ENCODE results near the gene CCDC27. TPM values are rescaled to one million over a fixed set of nuclear protein-coding genes. Genes with fewer than 3 reads are reported as not detected.

Gene CCDC27
- total RNA-seq, 1 experiment from 2014 or later, result not detected

- DNase-seq, result peak in 1 of 2 experiments; percentile 64
- H3K36me3 ChIP-seq (ENCODE audit: low read depth), result no peaks in the 10 kb centered on the region
- H3F3A ChIP-seq (ENCODE audit: insufficient read depth, low read depth), result peaks cover 15% of the 10 kb centered on the region
- no TSS peak for BruUV-seq (replicated peaks)
- no peaks in the 10 kb centered on the region for H3K79me2 ChIP-seq (ENCODE audit: low read depth)
- peak overlapping the region; percentile 15; the same call in 1 of the 2 replicates for H3K4me3 ChIP-seq
- H3K4me1 ChIP-seq (replicated peaks; ENCODE audit: insufficient read depth), result peaks cover 45% of the 10 kb centered on the region
- no peak overlapping the region for H2AFZ ChIP-seq
- H3K27me3 ChIP-seq (ENCODE audit: insufficient read depth, low read depth), result peaks cover 22% of the 10 kb centered on the region
- no peak overlapping the region for H3K27ac ChIP-seq
- peaks cover 7% of the 10 kb centered on the region; the same call in 1 of the 2 replicates for H4K20me1 ChIP-seq (ENCODE audit: insufficient read depth)
- no peaks in the 10 kb centered on the region for H3K9me2 ChIP-seq (ENCODE audit: insufficient read depth)
- intact Hi-C loops (cut with micrococcal nuclease; ENCODE audit: unreplicated experiment), result loop anchor here (5.0 kb wide), 1 partner anchor 77 kb away; the partner anchor contains the start of gene TPRG1L
- POLR2A ChIA-PET (ENCODE audit: unreplicated experiment), result interaction anchor here (0.6 kb wide), 1 partner anchor 11 kb away, joined by 3 read pairs; no protein-coding TSS in a partner anchor
- peak overlapping the region; percentile 69 for H3K4me2 ChIP-seq
- CTCF ChIA-PET, result interaction anchor here (0.9 kb wide), 1 partner anchor 251 kb away, joined by 4 read pairs; no protein-coding TSS in a partner anchor
- no peaks in the 10 kb centered on the region for H3K9me3 ChIP-seq (ENCODE audit: insufficient read depth, low read depth)
- TF ChIP-seq EZH2 (IDR thresholded peaks at IDR 0.05; ENCODE audit: low read depth), result no peak
- TF ChIP-seq CTCF (conservative IDR thresholded peaks at IDR 0.05), result no peak
These were observed 48.4 kb upstream of the CCDC27 start for GRCh38 chr1:3703786-3704371.

- H3K9me3 ChIP-seq (ENCODE audit: insufficient read depth, low read depth), result no peaks in the 10 kb centered on the region
- peaks cover 55% of the 10 kb centered on the region for H3K4me1 ChIP-seq (replicated peaks; ENCODE audit: insufficient read depth)
- H2AFZ ChIP-seq, result no peak overlapping the region
- H3K79me2 ChIP-seq (ENCODE audit: low read depth), result no peaks in the 10 kb centered on the region
- DNase-seq, result no peak
- CTCF ChIA-PET, result no interaction called here
- peaks cover 15% of the 10 kb centered on the region for H3F3A ChIP-seq (ENCODE audit: insufficient read depth, low read depth)
- no peaks in the 10 kb centered on the region for H3K9me2 ChIP-seq (ENCODE audit: insufficient read depth)
- H3K4me2 ChIP-seq, result no peak overlapping the region
- TF ChIP-seq EZH2 (IDR thresholded peaks at IDR 0.05; ENCODE audit: low read depth), result no peak
- TF ChIP-seq CTCF (conservative IDR thresholded peaks at IDR 0.05), result no peak
- H3K27me3 ChIP-seq (ENCODE audit: insufficient read depth, low read depth), result peaks cover 15% of the 10 kb centered on the region
- intact Hi-C loops (cut with micrococcal nuclease; ENCODE audit: unreplicated experiment), result no loop called here
- no TSS peak for BruUV-seq (replicated peaks)
- H3K4me3 ChIP-seq, result no peak overlapping the region
- peaks cover 7% of the 10 kb centered on the region; the same call in 1 of the 2 replicates for H4K20me1 ChIP-seq (ENCODE audit: insufficient read depth)
- POLR2A ChIA-PET (ENCODE audit: unreplicated experiment), result no interaction called here
- no peaks in the 10 kb centered on the region for H3K36me3 ChIP-seq (ENCODE audit: low read depth)
- H3K27ac ChIP-seq, result no peak overlapping the region
These were observed 46.8 kb upstream of the CCDC27 start for GRCh38 chr1:3705341-3705950.

GRCh38 chr1:3706651-3707297, 45.5 kb upstream of the CCDC27 start:
- peaks cover 55% of the 10 kb centered on the region for H3K4me1 ChIP-seq (replicated peaks; ENCODE audit: insufficient read depth)
- BruUV-seq (replicated peaks), result no TSS peak
- POLR2A ChIA-PET (ENCODE audit: unreplicated experiment), result no interaction called here
- no peak overlapping the region for H2AFZ ChIP-seq
- H3K27ac ChIP-seq, result no peak overlapping the region
- no peak overlapping the region for H3K4me3 ChIP-seq
- DNase-seq, result no peak
- CTCF ChIA-PET, result no interaction called here
- no peaks in the 10 kb centered on the region for H3K79me2 ChIP-seq (ENCODE audit: low read depth)
- H4K20me1 ChIP-seq (ENCODE audit: insufficient read depth), result peaks cover 7% of the 10 kb centered on the region; the same call in 1 of the 2 replicates
- no peaks in the 10 kb centered on the region for H3K9me3 ChIP-seq (ENCODE audit: insufficient read depth, low read depth)
- H3K27me3 ChIP-seq (ENCODE audit: insufficient read depth, low read depth), result peaks cover 17% of the 10 kb centered on the region; the same call in 1 of the 2 replicates
- H3F3A ChIP-seq (ENCODE audit: insufficient read depth, low read depth), result peaks cover 15% of the 10 kb centered on the region
- no peaks in the 10 kb centered on the region for H3K36me3 ChIP-seq (ENCODE audit: low read depth)
- H3K9me2 ChIP-seq (ENCODE audit: insufficient read depth), result no peaks in the 10 kb centered on the region
- no peak overlapping the region for H3K4me2 ChIP-seq
- intact Hi-C loops (cut with micrococcal nuclease; ENCODE audit: unreplicated experiment), result no loop called here
- no peak for TF ChIP-seq EZH2 (IDR thresholded peaks at IDR 0.05; ENCODE audit: low read depth)
- no peak for TF ChIP-seq CTCF (conservative IDR thresholded peaks at IDR 0.05)

Measured in PC-9 (cell line).